PFSK-1 (cell line): ENCODE measurements around the gene BST2.

Experiments
- FOXP2 ChIP-seq: optimal IDR thresholded peaks from 2 replicates; pipeline ENCODE3; 2011; ENCODE audit warnings: borderline replicate concordance, control low read depth, inconsistent platforms; ENCODE audit not compliant: insufficient read depth; ENCODE audit errors: extremely low read length, extremely low read depth
- POLR2AphosphoS5 ChIP-seq: IDR thresholded peaks from 2 replicates; pipeline ENCODE4 v1.6.1; 2012; ENCODE audit warnings: low read depth, mild to moderate bottlenecking, control low read depth, low read length, moderate library complexity
- REST ChIP-seq, 2 experiments: IDR thresholded peaks; 2 replicates each; pipeline versions ENCODE4 v1.6.1 to v1.8.0; 2011 to 2012; ENCODE audit warnings: low read depth in 2 of 2, low read length in 2 of 2, control low read depth in 1 of 2, inconsistent platforms in 1 of 2, mild to moderate bottlenecking in 1 of 2, moderate library complexity in 1 of 2; ENCODE audit not compliant: insufficient read depth in 1 of 2
- SIN3A ChIP-seq: IDR thresholded peaks from 2 replicates; pipeline ENCODE4 v1.6.1; 2012; ENCODE audit warnings: mild to moderate bottlenecking, low read length, moderate library complexity, borderline replicate concordance; ENCODE audit not compliant: insufficient read depth
- TAF1 ChIP-seq: IDR thresholded peaks from 2 replicates; pipeline ENCODE4 v1.6.1; 2012; ENCODE audit warnings: low read length, control low read depth, borderline replicate concordance; ENCODE audit not compliant: insufficient read depth

The BST2 gene

DNA sequence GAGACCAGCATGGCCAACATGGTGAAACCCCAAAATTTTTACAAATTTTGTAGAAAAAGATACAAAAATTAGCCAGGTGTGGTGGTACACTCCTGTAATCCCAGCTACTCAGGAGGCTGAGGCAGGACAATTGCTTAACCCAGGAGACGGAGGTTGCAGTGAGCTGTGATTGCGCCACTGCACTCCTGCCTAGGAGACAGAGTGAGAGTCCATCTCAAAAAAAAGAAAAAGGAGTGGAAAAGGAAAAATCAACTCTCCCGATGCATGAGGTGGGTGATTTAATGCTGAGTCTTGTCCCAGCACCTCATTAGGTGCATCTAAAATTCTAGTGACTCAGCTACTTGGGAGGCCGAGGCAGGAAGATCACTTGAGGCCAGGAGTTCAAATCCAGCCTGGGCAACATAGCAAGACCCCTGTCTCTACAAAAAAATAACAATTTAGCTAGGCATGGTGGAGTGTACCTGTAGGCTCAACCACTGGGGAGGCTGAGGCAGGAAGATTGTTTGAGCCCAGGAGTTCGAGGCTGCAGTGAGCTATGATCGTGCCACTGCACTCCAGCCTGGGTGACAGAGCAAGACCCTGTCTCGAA, 48.3 kb downstream of the BST2 start:
- no peak for TF ChIP-seq TAF1
- no peak for TF ChIP-seq FOXP2

DNA sequence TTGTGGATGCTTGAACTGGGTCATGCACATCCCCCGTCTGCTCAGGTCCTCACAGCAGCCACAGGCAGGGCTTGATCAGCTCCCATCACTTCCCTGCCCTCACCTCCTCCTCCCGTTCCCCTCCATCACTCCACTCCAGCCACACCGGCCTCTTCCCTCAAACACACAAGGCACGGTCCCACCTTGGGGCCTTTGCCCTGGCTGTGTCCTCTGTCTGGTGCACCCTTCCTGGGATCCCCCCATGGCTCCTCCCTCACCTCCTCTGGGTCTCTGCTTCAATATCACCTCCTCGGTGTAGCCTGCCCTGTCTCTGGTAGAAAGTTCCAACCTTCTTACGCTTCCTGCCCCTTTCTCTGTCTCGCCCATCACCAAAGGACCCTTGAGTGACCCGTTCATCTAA, 52.0 kb downstream of the BST2 start:
- no peak for TF ChIP-seq POLR2AphosphoS5
- TF ChIP-seq FOXP2: no peak
- TF ChIP-seq SIN3A: no peak
- TF ChIP-seq REST (IDR thresholded peaks at IDR 0.05; ENCODE audit: insufficient read depth in 1 of 2, low read depth in 2 of 2, low read length in 2 of 2): no peak
